Loucy (cell line): ENCODE results near the gene BAD.

Source experiments
- EZH2phosphoT487 ChIP-seq: fragments of 200-600 bp; IDR thresholded peaks from 2 replicates; pipeline ENCODE4 v1.6.1; 2018; ENCODE audit warnings: antibody characterized with exemption, mild to moderate bottlenecking, moderate library complexity, borderline replicate concordance
- TF ChIP-seq, protein P1 (sequence below): fragments of 200-600 bp; sonication (generic); conservative IDR thresholded peaks from 2 replicates; pipeline ENCODE4 v1.5.1; 2014; ENCODE audit warnings: mild to moderate bottlenecking, antibody characterized with exemption, low read length

DNA sequence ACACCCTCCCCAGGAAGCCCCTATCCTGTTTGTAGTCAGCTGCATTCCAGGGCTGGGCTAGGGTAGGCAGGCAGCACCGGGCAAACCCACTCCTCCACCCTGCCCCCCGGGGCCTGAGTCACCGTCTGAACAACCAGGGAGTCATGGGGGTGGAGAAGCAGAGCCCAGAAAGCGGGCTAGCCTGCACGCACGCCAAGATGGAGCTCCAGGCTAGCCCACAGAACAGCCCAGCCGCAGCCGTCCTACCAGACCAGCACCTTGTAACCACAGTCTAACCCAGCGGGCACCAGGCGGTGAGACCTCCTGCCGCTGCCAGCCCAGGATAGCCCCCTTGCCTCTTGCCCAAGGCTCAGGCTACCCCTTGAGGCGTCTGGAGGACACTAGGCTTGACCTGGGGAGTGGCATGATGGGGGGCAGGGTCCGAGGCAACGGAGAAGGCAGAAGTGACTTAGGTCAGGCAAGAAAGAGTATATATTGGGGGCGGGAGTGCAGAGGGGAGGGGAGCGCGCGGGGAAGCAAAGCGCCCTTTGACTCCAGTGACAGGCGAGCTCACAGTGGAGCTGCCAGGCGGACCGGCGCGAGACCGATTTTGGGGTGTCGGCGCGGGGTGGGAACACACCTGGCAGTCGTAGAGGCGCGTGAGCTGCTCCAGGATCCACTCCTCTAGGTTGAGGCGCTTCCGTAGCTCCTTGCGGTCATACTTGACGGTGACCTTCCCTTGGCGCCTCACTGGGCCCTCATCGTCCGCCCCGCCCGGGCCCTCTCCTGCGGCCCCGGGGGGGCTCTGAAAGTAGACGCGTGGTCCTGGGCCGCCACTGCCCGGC lies 38.5 kb downstream of the BAD start:
- TF ChIP-seq, protein P1, sequence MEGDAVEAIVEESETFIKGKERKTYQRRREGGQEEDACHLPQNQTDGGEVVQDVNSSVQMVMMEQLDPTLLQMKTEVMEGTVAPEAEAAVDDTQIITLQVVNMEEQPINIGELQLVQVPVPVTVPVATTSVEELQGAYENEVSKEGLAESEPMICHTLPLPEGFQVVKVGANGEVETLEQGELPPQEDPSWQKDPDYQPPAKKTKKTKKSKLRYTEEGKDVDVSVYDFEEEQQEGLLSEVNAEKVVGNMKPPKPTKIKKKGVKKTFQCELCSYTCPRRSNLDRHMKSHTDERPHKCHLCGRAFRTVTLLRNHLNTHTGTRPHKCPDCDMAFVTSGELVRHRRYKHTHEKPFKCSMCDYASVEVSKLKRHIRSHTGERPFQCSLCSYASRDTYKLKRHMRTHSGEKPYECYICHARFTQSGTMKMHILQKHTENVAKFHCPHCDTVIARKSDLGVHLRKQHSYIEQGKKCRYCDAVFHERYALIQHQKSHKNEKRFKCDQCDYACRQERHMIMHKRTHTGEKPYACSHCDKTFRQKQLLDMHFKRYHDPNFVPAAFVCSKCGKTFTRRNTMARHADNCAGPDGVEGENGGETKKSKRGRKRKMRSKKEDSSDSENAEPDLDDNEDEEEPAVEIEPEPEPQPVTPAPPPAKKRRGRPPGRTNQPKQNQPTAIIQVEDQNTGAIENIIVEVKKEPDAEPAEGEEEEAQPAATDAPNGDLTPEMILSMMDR: no peak
- TF ChIP-seq EZH2phosphoT487: no peak
